ENCODE data around the gene PARS2. TPM values are rescaled to one million over a fixed set of nuclear protein-coding genes. Genes with fewer than 3 reads are reported as not detected.

PARS2 gene
- total RNA-seq, 1 donor from 2014 or later = 3.2 TPM

- DNase-seq (ENCODE audit: low read depth, low spot score) = no peak
Observed at GRCh38 chr1:54736685-54737084, 27.6 kb downstream of the PARS2 start.

DNA sequence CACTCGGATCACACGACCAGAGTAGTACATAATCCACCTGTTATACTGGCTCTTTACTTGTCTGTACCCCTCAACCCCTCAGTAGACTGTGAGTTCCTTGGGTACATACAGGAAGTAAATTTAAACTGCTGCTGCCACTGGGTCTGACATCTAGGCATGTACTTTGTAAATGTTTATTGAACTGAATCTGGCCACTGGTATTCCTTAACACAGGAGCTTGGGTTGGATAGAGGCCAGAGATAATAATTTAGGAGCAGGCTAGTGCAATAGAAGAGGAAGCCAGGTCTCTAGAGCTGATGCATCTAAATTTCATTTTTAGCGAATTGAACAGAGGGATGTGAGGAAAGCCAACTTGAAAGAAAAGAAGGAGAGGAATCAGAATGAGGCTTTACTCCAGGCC is 36.3 kb downstream of the PARS2 start:
- DNase-seq (ENCODE audit: low read depth, low spot score) = no peak

- no peak for DNase-seq (ENCODE audit: low read depth, low spot score)
Observed at GRCh38 chr1:54724771-54725170, 39.6 kb downstream of the PARS2 start.

DNA sequence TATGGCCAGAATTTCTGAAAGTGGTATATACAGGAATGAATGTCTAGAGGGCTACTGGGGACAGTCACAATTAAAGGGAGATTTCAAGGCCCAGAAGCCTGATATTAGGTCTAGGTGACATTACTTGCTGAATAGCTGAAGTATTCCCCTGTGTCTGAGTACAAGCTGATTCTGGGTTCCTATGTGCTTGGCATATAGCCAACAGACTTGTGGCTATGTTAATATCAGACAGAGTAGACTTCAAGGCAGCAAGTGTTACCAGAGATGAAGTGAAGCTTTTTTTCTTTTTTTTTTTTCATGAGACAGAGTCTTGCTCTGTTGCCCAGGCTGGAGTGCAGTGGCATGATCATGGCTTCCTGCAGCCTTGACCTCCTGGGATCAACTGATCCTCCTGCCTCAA is 40.3 kb downstream of the PARS2 start:
- no peak for DNase-seq (ENCODE audit: low read depth, low spot score)

GRCh38 chr1:54721719-54722118 is 42.6 kb downstream of the PARS2 start:
- no peak for DNase-seq (ENCODE audit: low read depth, low spot score)

DNA sequence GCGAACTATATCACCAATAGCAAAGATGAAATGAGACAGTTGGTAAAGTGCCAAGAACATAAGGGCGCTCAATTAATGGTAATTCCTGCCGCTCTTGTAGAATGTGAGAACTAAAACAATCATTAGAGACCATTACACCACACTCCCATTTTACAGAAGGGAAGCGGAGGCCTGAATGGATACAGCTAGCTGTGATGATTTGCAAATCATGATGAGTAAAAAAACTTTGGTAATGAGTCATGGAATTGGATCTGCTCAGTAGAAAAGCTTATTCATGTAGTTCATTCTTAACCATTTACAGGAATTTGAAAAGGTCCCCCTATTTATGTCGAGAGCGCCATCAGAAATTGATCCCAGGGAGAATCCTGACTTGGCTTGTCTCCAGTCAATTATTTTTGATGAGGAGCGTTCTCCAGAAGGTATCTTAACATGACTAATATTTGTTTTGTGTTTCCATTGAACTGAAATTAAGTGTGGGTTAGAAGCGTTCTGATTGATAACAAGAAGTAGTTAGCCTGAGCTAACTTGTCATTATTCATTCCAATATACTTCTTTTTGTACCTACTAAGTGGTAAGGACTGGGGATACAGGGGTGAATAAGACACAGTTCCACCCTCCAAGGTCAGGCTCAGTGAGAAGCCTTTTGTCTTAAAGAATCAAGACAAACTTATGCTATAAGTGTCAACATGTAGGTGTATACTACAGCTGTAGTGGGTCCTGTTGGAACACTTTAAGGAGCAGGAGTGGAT is 47.9 kb downstream of the PARS2 start:
- no peak for DNase-seq (ENCODE audit: low read depth, low spot score)

- peak; percentile 24 for DNase-seq (ENCODE audit: low read depth, low spot score)
Observed at GRCh38 chr1:54715493-54716298, 48.6 kb downstream of the PARS2 start, which contains the start of gene TTC4. Gene TTC4 (plus strand): TSS chr1:54715861. CDS start chr1:54715909, 48 bp downstream.

- DNase-seq (ENCODE audit: low read depth, low spot score) = no peak
Observed at GRCh38 chr1:54714881-54715492, 49.3 kb downstream of the PARS2 start.

- no peak for DNase-seq (ENCODE audit: low read depth, low spot score)
Observed at GRCh38 chr1:54711536-54711935, 52.8 kb downstream of the PARS2 start.

GRCh38 chr1:54710841-54711240 is 53.5 kb downstream of the PARS2 start:
- no peak for DNase-seq (ENCODE audit: low read depth, low spot score)

DNA sequence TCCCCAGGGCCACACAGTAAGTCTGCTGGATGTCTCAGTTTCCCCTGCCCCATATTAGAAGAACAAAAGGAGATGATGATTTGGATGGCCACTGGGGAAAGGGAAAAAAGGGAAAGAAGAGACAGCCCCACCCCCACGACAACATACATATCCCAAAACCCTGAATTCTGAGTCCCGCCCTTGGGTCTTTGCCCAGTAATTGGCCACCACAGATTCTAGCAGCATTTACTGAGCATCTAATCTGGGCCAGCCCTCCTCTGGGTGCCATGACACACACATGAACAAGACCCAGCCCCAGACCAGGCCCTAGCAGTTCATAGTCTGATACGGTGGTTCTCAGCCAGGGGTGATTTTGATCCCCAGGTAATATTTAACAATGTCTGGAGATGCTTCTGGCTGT is 53.9 kb downstream of the PARS2 start:
- DNase-seq (ENCODE audit: low read depth, low spot score) = no peak

- DNase-seq (ENCODE audit: low read depth, low spot score) = no peak
Observed at GRCh38 chr1:54709547-54710292, 54.6 kb downstream of the PARS2 start.

DNA sequence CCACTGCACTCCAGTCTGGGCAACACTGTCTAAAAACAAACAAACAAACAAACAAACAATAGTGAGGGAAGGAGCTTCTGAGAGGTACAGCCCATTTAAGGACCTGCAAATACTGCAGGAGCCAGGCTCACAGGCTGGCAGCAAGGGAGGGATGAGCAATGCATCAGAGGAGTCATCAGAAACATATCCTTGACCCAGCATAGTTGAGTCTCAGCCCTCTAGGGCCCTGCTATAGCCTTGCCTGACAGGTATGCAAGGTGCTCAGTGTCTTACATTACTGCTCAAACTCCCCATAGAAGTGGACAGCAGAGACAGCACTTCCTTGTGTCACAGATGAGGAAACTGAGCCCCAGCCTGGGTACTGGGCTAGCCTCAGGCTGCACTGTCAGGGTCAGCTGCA is 55.9 kb downstream of the PARS2 start:
- no peak for DNase-seq (ENCODE audit: low read depth, low spot score)

Other genes with a start within 250 kb of the PARS2 start
- 3.2 and 3.8 TPM in 2 replicates for gene ACOT11, start 216.3 kb downstream of the PARS2 start, total RNA-seq
- not detected in 2 replicates for gene FAM151A, start 141.0 kb downstream of the PARS2 start, total RNA-seq
- not detected in 2 replicates for gene MROH7, start 122.7 kb downstream of the PARS2 start, total RNA-seq
- 22.0 and 29.9 TPM in 2 replicates for gene TTC4, start 48.7 kb downstream of the PARS2 start, total RNA-seq
- not detected in 2 replicates for gene TTC22, start 36.8 kb upstream of the PARS2 start, total RNA-seq
- 126 and 212 TPM in 2 replicates for gene DHCR24, start 122.7 kb upstream of the PARS2 start, total RNA-seq
- not detected in 2 replicates for gene TMEM61, start 216.1 kb upstream of the PARS2 start, total RNA-seq
- gene BSND, start 234.4 kb upstream of the PARS2 start, total RNA-seq = not detected in 2 replicates

Measured in pulmonary artery endothelial cell (primary cell).